Endodermal cell (in vitro differentiated cells): ENCODE measurements around the gene TAS2R60. TPM values are rescaled to one million over a fixed set of nuclear protein-coding genes. Genes with fewer than 3 reads are reported as not detected.
A peak's percentile ranks its signal among the peaks of the same experiment; 100 is the strongest.

Experiments
- DNase-seq: peaks from one replicate; pipeline ENCODE4 v3.0.0-alpha.2; 2017
- H3K27ac ChIP-seq: 2 replicates; pipeline ENCODE4 v1.5.1; 2013; ENCODE audit warnings: mild to moderate bottlenecking, low read depth, low read length, moderate library complexity
- H3K27me3 ChIP-seq: 2 replicates; pipeline ENCODE4 v1.6.1; 2013; ENCODE audit warnings: mild to moderate bottlenecking, low read length, moderate library complexity; ENCODE audit not compliant: insufficient read depth, control insufficient read depth, poor library complexity, severe bottlenecking
- H3K36me3 ChIP-seq: 2 replicates; pipeline ENCODE4 v1.7.0; 2013; ENCODE audit warnings: mild to moderate bottlenecking, low read length, moderate library complexity; ENCODE audit not compliant: control insufficient read depth, insufficient read depth
- H3K4me1 ChIP-seq: one replicate; pipeline ENCODE4 v1.7.0; 2013; ENCODE audit warnings: low read length; ENCODE audit not compliant: control insufficient read depth, insufficient read depth
- H3K4me3 ChIP-seq: 2 replicates; pipeline ENCODE4 v1.5.1; 2013; ENCODE audit warnings: mild to moderate bottlenecking, low read length, moderate library complexity
- H3K9ac ChIP-seq: 2 replicates; pipeline ENCODE4 v1.6.1; 2013; ENCODE audit warnings: mild to moderate bottlenecking, low read length, moderate library complexity; ENCODE audit not compliant: poor library complexity, severe bottlenecking; ENCODE audit errors: extremely low read depth
- H3K9me3 ChIP-seq: 2 replicates; pipeline ENCODE4 v1.6.1; 2013; ENCODE audit warnings: mild to moderate bottlenecking, low read length, moderate library complexity; ENCODE audit not compliant: control insufficient read depth
- H3K27ac Mint-ChIP-seq: 2 replicates; pipeline ENCODE4 v1.8.0; 2020; ENCODE audit warnings: mixed read lengths
- H3K27me3 Mint-ChIP-seq: 2 replicates; pipeline ENCODE4 v1.8.0; 2021; ENCODE audit warnings: mild to moderate bottlenecking, mixed read lengths; ENCODE audit not compliant: insufficient read depth
- H3K36me3 Mint-ChIP-seq: 2 replicates; pipeline ENCODE4 v1.8.0; 2020; ENCODE audit warnings: low read depth, mixed read lengths
- H3K4me1 Mint-ChIP-seq: 2 replicates; pipeline ENCODE4 v1.8.0; 2020; ENCODE audit warnings: mixed read lengths
- H3K4me3 Mint-ChIP-seq: 2 replicates; pipeline ENCODE4 v1.8.0; 2020; ENCODE audit warnings: mild to moderate bottlenecking, moderate library complexity, mixed read lengths
- H3K9me3 Mint-ChIP-seq: 2 replicates; pipeline ENCODE4 v1.8.0; 2020; ENCODE audit warnings: mild to moderate bottlenecking, mixed read lengths
- CTCF ChIP-seq: fragments of 200-600 bp; sonication (generic); conservative IDR thresholded peaks from 2 replicates; pipeline ENCODE4 v1.5.0; 2021; ENCODE audit warnings: antibody characterized with exemption, mild to moderate bottlenecking
- WGBS, 2 experiments: methylation state at CpG; one replicate each; pipeline versions ENCODE4 v1.1.5 to v1.1.7; 2013; ENCODE audit warnings: missing lambda C conversion rate in 2 of 2, mixed read lengths in 1 of 2; ENCODE audit not compliant: insufficient coverage in 1 of 2, insufficient read length in 1 of 2; 5-methylcytosine and 5-hydroxymethylcytosine counted together
- total RNA-seq, 2 donors: library from RNA; stranded (reverse); fragmentation: NEBNext Ultra II Directional in 1 of 2; extraction: Animal tissue kit (Norgen Biotek cat#: 25700) in 1 of 2; gene quantifications; 2 replicates in 1 of 2; 3 replicates in 1 of 2; pipeline ENCODE4 v1.2.1, GENCODE V29; 2021

The TAS2R60 gene
- total RNA-seq, 2 donors from 2014 or later = 0.37 TPM; not detected in 1

GRCh38 chr7:143405173-143406001 lies 37.9 kb upstream of the TAS2R60 start:
- Histone ChIP-seq H3K4me1 (peaks cover 15% of the 10 kb centered on the region), H3K27me3 (no peaks in the 10 kb centered on the region), H3K9ac (no peak overlapping the region), H3K36me3 (peaks cover 2% of the 10 kb centered on the region), H3K9me3 (no peaks in the 10 kb centered on the region), H3K27ac (no peak overlapping the region), H3K4me3 (no peak overlapping the region)
- 70 to 81% methylated on average over 6 to 9 of the region's 9 CpGs for WGBS, 2 experiments
- Mint-ChIP-seq H3K36me3 (peaks cover 38% of the 10 kb centered on the region), H3K27me3 (no peaks in the 10 kb centered on the region), H3K4me1 (peaks cover 43% of the 10 kb centered on the region), H3K9me3 (no peaks in the 10 kb centered on the region), H3K27ac (peak overlapping the region; percentile 9), H3K4me3 (peak overlapping the region; percentile 88)
- no peak for DNase-seq
- TF ChIP-seq CTCF = no peak

- Mint-ChIP-seq H3K36me3 (peaks cover 32% of the 10 kb centered on the region), H3K4me3 (peak overlapping the region; percentile 88), H3K27ac (peak overlapping the region; percentile 55), H3K9me3 (no peaks in the 10 kb centered on the region), H3K4me1 (peaks cover 47% of the 10 kb centered on the region), H3K27me3 (no peaks in the 10 kb centered on the region)
- 47% methylated on average over 3 of the region's 3 CpGs; no CpG with 5 or more reads in 1 of the 2 experiments for WGBS, 2 experiments
- Histone ChIP-seq H3K4me1 (peaks cover 15% of the 10 kb centered on the region), H3K36me3 (no peaks in the 10 kb centered on the region), H3K4me3 (no peak overlapping the region), H3K27me3 (no peaks in the 10 kb centered on the region), H3K9me3 (no peaks in the 10 kb centered on the region), H3K9ac (no peak overlapping the region), H3K27ac (no peak overlapping the region)
- TF ChIP-seq CTCF = no peak
- peak; percentile 88 for DNase-seq
These were observed 37.3 kb upstream of the TAS2R60 start for GRCh38 chr7:143406002-143406357.

GRCh38 chr7:143407287-143408251 lies 35.7 kb upstream of the TAS2R60 start:
- Mint-ChIP-seq H3K36me3 (peaks cover 22% of the 10 kb centered on the region), H3K4me1 (peaks cover 55% of the 10 kb centered on the region), H3K4me3 (peak overlapping the region; percentile 88), H3K27me3 (no peaks in the 10 kb centered on the region), H3K27ac (peak overlapping the region; percentile 81), H3K9me3 (no peaks in the 10 kb centered on the region)
- Histone ChIP-seq H3K27me3 (no peaks in the 10 kb centered on the region), H3K4me1 (peaks cover 15% of the 10 kb centered on the region), H3K36me3 (no peaks in the 10 kb centered on the region), H3K9me3 (no peaks in the 10 kb centered on the region), H3K27ac (no peak overlapping the region), H3K9ac (peak overlapping the region; percentile 22), H3K4me3 (peak overlapping the region; percentile 88)
- DNase-seq = peak; percentile 77
- 25 to 30% methylated on average over 5 to 13 of the region's 13 CpGs for WGBS, 2 experiments
- TF ChIP-seq CTCF = no peak
